ENCODE results near the gene CALHM3. TPM values are rescaled to one million over a fixed set of nuclear protein-coding genes. Genes with fewer than 3 reads are reported as not detected.

CALHM3 gene
- total and polyA plus RNA-seq, 4 donors: 0.02 to 0.15 TPM; not detected in 2

DNA sequence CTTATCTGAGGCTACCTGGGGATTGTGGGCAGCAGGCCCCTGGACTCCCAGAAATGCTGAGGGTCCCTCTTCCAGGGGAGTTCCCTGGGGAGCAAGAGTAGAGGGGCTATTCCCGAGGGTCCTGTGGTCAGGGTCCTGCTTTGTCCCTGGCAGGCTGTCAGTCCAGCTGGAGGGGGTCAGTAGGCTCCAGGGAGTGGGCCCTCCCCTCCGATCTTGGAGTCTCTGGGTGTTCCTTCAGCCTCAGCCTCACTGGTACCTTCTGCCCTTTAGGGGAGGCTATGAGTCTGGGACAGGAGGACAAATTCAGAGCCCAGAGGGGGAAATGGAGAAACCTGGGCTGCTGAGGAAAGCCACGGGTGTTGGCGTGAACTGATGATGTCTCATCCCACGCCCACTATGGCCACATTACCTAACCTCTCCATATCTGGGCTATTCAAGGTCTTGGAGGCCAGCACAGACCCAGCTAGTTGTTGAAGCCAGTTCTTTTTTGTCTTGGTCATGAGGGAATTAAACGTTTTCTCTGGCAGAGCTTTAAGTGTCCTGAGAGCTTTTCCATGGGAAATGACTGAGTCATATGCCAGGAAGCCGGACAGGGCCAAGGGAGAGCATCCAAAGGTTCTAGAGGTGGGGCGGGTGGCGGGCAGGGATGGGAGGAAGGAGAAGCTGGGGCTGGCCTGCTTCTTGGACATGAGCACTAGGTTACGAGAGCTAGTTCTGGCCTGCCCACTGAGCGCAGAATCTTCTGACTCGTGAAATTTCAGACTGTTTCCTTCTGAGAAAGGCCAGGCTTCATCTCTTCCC lies 33.1 kb downstream of the CALHM3 start:
- Histone ChIP-seq H3K9ac (ENCODE audit: insufficient read depth in 1 of 2, low read length in 2 of 2) (no peak overlapping the region), H3K9me3 (ENCODE audit: control insufficient read depth in 4 of 4, insufficient read depth in 3 of 4, low read length in 3 of 4) (no peaks in the 10 kb centered on the region), H3K36me3 (ENCODE audit: control insufficient read depth in 4 of 4, insufficient read depth in 4 of 4, low read length in 4 of 4) (peaks cover 0 to 62% (median 37%) of the 10 kb centered on the region in 4 donors), H3K4me1 (ENCODE audit: control insufficient read depth in 5 of 5, insufficient read depth in 5 of 5, low read length in 5 of 5) (peaks cover 0 to 32% (median 4%) of the 10 kb centered on the region in 5 donors), H3K27ac (ENCODE audit: low read depth in 1 of 2, low read length in 1 of 2) (peak overlapping the region; percentile 9 to 80), H3K4me3 (no peak overlapping the region), H3K27me3 (ENCODE audit: control insufficient read depth in 3 of 3, insufficient read depth in 3 of 3, low read length in 2 of 3) (no peaks in the 10 kb centered on the region)
- TF ChIP-seq, protein P1, sequence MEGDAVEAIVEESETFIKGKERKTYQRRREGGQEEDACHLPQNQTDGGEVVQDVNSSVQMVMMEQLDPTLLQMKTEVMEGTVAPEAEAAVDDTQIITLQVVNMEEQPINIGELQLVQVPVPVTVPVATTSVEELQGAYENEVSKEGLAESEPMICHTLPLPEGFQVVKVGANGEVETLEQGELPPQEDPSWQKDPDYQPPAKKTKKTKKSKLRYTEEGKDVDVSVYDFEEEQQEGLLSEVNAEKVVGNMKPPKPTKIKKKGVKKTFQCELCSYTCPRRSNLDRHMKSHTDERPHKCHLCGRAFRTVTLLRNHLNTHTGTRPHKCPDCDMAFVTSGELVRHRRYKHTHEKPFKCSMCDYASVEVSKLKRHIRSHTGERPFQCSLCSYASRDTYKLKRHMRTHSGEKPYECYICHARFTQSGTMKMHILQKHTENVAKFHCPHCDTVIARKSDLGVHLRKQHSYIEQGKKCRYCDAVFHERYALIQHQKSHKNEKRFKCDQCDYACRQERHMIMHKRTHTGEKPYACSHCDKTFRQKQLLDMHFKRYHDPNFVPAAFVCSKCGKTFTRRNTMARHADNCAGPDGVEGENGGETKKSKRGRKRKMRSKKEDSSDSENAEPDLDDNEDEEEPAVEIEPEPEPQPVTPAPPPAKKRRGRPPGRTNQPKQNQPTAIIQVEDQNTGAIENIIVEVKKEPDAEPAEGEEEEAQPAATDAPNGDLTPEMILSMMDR (IDR thresholded peaks at IDR 0.05; ENCODE audit: control extremely low read depth, extremely low read depth): no peak
- ATAC-seq (ENCODE audit: insufficient read depth, low FRiP score) (peak; percentile 37), DNase-seq (no peak)
- WGBS, 2 donors: 64 to 79% methylated on average over 12 of the region's 12 CpGs

DNA sequence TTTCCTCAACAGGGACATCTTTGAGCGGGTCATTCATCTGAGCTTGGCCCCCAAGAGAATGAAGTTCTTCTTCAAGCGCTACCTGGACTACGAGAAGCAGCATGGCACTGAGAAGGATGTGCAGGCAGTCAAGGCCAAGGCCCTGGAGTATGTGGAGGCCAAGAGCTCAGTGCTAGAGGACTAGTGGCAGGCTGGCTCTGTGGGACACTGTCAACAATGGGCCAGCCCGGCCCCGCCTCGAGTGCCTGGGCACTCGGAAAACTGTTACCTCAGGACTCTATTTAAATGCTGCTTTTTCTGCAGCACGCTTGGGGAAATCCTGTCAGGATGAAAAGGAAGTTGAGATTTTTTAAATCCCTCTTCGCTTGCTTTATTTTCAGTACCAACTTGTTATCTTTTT lies 33.7 kb downstream of the CALHM3 start:
- Histone ChIP-seq H3K4me1 (ENCODE audit: control insufficient read depth in 5 of 5, insufficient read depth in 5 of 5, low read length in 5 of 5) (peaks cover 0 to 31% (median 0%) of the 10 kb centered on the region in 5 donors), H3K9me3 (ENCODE audit: control insufficient read depth in 4 of 4, insufficient read depth in 3 of 4, low read length in 3 of 4) (no peaks in the 10 kb centered on the region), H3K4me3 (no peak overlapping the region), H3K27me3 (ENCODE audit: control insufficient read depth in 3 of 3, insufficient read depth in 3 of 3, low read length in 2 of 3) (no peaks in the 10 kb centered on the region), H3K27ac (ENCODE audit: low read depth in 1 of 2, low read length in 1 of 2) (peak overlapping the region; percentile 9 to 26), H3K36me3 (ENCODE audit: control insufficient read depth in 4 of 4, insufficient read depth in 4 of 4, low read length in 4 of 4) (peaks cover 0 to 67% (median 37%) of the 10 kb centered on the region in 4 donors), H3K9ac (ENCODE audit: insufficient read depth in 1 of 2, low read length in 2 of 2) (no peak overlapping the region)
- DNase-seq (no peak), ATAC-seq (ENCODE audit: insufficient read depth, low FRiP score) (no peak)
- 88 to 95% methylated on average over 9 of the region's 9 CpGs for WGBS, 2 donors
- TF ChIP-seq, protein P1 (IDR thresholded peaks at IDR 0.05; ENCODE audit: control extremely low read depth, extremely low read depth): no peak

DNA sequence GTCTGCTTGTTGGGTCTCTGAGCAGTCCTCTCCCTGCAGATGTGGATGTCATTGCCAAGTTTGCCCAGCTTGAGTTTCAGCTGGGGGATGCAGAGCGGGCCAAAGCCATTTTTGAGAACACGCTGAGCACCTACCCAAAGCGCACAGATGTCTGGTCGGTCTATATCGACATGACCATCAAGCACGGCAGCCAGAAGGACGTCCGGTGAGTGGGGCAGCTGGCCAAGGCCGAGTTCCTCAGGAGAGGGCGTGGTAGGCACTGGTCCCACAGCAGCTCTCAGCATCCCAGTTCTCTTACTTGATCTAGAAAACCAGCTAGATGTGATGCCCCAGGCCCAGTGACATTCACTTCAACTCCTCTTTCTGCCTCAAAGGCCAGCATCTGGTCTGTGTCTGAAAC lies 34.6 kb downstream of the CALHM3 start:
- H3K27me3 ChIP-seq (ENCODE audit: control insufficient read depth in 3 of 3, insufficient read depth in 3 of 3, low read length in 2 of 3): no peaks in the 10 kb centered on the region
- H3K9ac ChIP-seq (ENCODE audit: insufficient read depth in 1 of 2, low read length in 2 of 2): no peak overlapping the region
- ATAC-seq (ENCODE audit: insufficient read depth, low FRiP score) (no peak), DNase-seq (no peak)
- no peaks in the 10 kb centered on the region for H3K9me3 ChIP-seq (ENCODE audit: control insufficient read depth in 4 of 4, insufficient read depth in 3 of 4, low read length in 3 of 4)
- peaks cover 6 to 70% (median 37%) of the 10 kb centered on the region in 4 donors for H3K36me3 ChIP-seq (ENCODE audit: control insufficient read depth in 4 of 4, insufficient read depth in 4 of 4, low read length in 4 of 4)
- no peak overlapping the region for H3K27ac ChIP-seq (ENCODE audit: low read depth in 1 of 2, low read length in 1 of 2)
- peaks cover 0 to 25% (median 0%) of the 10 kb centered on the region in 5 donors for H3K4me1 ChIP-seq (ENCODE audit: control insufficient read depth in 5 of 5, insufficient read depth in 5 of 5, low read length in 5 of 5)
- H3K4me3 ChIP-seq: no peak overlapping the region
- TF ChIP-seq, protein P1 (IDR thresholded peaks at IDR 0.05; ENCODE audit: control extremely low read depth, extremely low read depth): no peak
- WGBS, 2 donors: 72 to 91% methylated on average over 10 of the region's 10 CpGs
